ENCODE data around the gene INPPL1. TPM values are rescaled to one million over a fixed set of nuclear protein-coding genes. Genes with fewer than 3 reads are reported as not detected.
A peak's percentile ranks its signal among the peaks of the same experiment; 100 is the strongest.

INPPL1 gene
- total RNA-seq, 2 experiments from 2014 or later, result 103 to 195 TPM

- H3K4me3 ChIP-seq (ENCODE audit: low read depth, low read length, poor library complexity, severe bottlenecking), result peak overlapping the region; percentile 77
- no TSS peak for BruUV-seq (replicated peaks)
- TF ChIP-seq CTCF (conservative IDR thresholded peaks at IDR 0.05; ENCODE audit: low read length) (no peak), EZH2phosphoT487 (IDR thresholded peaks at IDR 0.05; ENCODE audit: borderline replicate concordance, low read depth, low read length) (no peak)
These were observed 678 bp upstream of the INPPL1 start for GRCh38 chr11:72223615-72224563.

GRCh38 chr11:72225411-72225951, 914 bp downstream of the INPPL1 start:
- no TSS peak for BruUV-seq (replicated peaks)
- peaks cover 47% of the 10 kb centered on the region for H3K4me1 ChIP-seq (ENCODE audit: insufficient read depth, low read length, poor library complexity, severe bottlenecking)
- H4K20me1 ChIP-seq (ENCODE audit: insufficient read depth, low read length), result no peaks in the 10 kb centered on the region
- H3K9me2 ChIP-seq (ENCODE audit: insufficient read depth, low read length), result no peaks in the 10 kb centered on the region
- H2AFZ ChIP-seq (ENCODE audit: low read length), result peak overlapping the region; percentile 16; the same call in 1 of the 2 replicates
- peak overlapping the region; percentile 97 for H3K4me2 ChIP-seq (ENCODE audit: low read length)
- H3K9me3 ChIP-seq (ENCODE audit: low read length), result no peaks in the 10 kb centered on the region
- H3K79me2 ChIP-seq (ENCODE audit: insufficient read depth, low read depth, low read length), result peaks cover 26% of the 10 kb centered on the region; the same call in 1 of the 2 replicates
- peak overlapping the region; percentile 77 for H3K4me3 ChIP-seq (ENCODE audit: low read depth, low read length, poor library complexity, severe bottlenecking)
- CTCF ChIA-PET (ENCODE audit: unreplicated experiment), result no interaction called here
- TF ChIP-seq EZH2phosphoT487 (IDR thresholded peaks at IDR 0.05; ENCODE audit: borderline replicate concordance, low read depth, low read length), result no peak
- no peak for TF ChIP-seq CTCF (conservative IDR thresholded peaks at IDR 0.05; ENCODE audit: low read length)
- peaks cover 41% of the 10 kb centered on the region for H3K36me3 ChIP-seq (ENCODE audit: insufficient read depth, low read length)
- H3K27ac ChIP-seq (ENCODE audit: low read depth, low read length, poor library complexity, severe bottlenecking), result peak overlapping the region; percentile 91
- POLR2A ChIA-PET, result interaction anchor here (0.6 to 1.3 kb wide), 2 partner anchors 10 to 488 kb away, joined by 3 read pairs; no protein-coding TSS in a partner anchor
- intact Hi-C loops (cut with micrococcal nuclease; ENCODE audit: unreplicated experiment), result no loop called here
- DNase-seq (ENCODE audit: low spot score), result peak; percentile 43

More at GRCh38 chr11:72223615-72224563, 678 bp upstream of the INPPL1 start:
- Histone ChIP-seq H3K9me3 (ENCODE audit: low read length) (no peaks in the 10 kb centered on the region), H3K27ac (ENCODE audit: low read depth, low read length, poor library complexity, severe bottlenecking) (peak overlapping the region; percentile 91), H3K4me2 (ENCODE audit: low read length) (peak overlapping the region; percentile 97), H4K20me1 (ENCODE audit: insufficient read depth, low read length) (no peaks in the 10 kb centered on the region), H3K36me3 (ENCODE audit: insufficient read depth, low read length) (peaks cover 25% of the 10 kb centered on the region; the same call in 1 of the 2 replicates), H3K4me1 (ENCODE audit: insufficient read depth, low read length, poor library complexity, severe bottlenecking) (peaks cover 49% of the 10 kb centered on the region), H3K9me2 (ENCODE audit: insufficient read depth, low read length) (no peaks in the 10 kb centered on the region), H2AFZ (ENCODE audit: low read length) (peak overlapping the region; percentile 34; the same call in 1 of the 2 replicates), H3K79me2 (ENCODE audit: insufficient read depth, low read depth, low read length) (peaks cover 26% of the 10 kb centered on the region; the same call in 1 of the 2 replicates)
- ChIA-PET POLR2A (interaction anchor here (0.7 to 1.0 kb wide), 2 partner anchors 19 to 776 kb away, joined by 3 to 4 read pairs; partner anchors contain the start of gene DHCR7), CTCF (ENCODE audit: unreplicated experiment) (no interaction called here)
- intact Hi-C loops (cut with micrococcal nuclease; ENCODE audit: unreplicated experiment), result loop anchor here (1.0 to 5.0 kb wide), 5 partner anchors 14 to 928 kb away; partner anchors contain the start of genes ANAPC15 and CLPB
- peak; percentile 57 for DNase-seq (ENCODE audit: low spot score)
